ENCODE data around the gene GAS2. TPM values are rescaled to one million over a fixed set of nuclear protein-coding genes. Genes with fewer than 3 reads are reported as not detected.

Gene GAS2
- total and polyA plus RNA-seq, 7 donors: 1.1 to 4.8 (median 1.6) TPM

DNA sequence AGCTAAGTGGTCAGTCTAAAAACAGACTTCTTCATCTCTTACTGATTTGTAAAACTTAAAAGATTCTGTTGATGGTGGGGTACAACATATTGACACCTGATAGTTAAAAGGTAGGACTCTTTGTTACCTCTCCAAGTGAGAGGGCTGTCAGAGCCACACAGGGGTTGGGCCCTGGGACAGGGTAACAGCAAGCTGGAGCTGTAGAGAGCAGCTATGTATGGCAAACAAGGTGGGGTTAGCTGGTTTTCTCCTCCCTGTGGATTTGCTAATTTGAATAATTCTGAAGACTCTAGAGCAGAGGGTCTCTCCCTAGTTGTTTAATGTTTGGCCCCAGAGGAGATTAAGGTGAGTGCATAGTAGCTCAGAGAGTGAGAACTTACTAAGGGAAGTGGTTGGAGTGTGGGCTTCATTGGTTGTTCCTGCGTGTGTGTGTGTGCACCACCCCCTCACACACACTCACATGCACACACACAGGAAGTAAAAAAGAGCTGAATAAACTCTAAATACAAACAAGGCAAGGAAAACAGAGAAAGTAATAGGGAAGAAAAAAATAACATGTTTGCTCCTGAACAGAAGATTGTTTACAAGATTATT, 9.2 kb upstream of the GAS2 start:
- TF ChIP-seq POLR2A (IDR thresholded peaks at IDR 0.05) (no peak), POLR2AphosphoS5 (IDR thresholded peaks at IDR 0.05) (no peak), EP300 (IDR thresholded peaks at IDR 0.05) (no peak)
- TF ChIP-seq, protein P1, sequence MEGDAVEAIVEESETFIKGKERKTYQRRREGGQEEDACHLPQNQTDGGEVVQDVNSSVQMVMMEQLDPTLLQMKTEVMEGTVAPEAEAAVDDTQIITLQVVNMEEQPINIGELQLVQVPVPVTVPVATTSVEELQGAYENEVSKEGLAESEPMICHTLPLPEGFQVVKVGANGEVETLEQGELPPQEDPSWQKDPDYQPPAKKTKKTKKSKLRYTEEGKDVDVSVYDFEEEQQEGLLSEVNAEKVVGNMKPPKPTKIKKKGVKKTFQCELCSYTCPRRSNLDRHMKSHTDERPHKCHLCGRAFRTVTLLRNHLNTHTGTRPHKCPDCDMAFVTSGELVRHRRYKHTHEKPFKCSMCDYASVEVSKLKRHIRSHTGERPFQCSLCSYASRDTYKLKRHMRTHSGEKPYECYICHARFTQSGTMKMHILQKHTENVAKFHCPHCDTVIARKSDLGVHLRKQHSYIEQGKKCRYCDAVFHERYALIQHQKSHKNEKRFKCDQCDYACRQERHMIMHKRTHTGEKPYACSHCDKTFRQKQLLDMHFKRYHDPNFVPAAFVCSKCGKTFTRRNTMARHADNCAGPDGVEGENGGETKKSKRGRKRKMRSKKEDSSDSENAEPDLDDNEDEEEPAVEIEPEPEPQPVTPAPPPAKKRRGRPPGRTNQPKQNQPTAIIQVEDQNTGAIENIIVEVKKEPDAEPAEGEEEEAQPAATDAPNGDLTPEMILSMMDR (IDR thresholded peaks at IDR 0.05): no peak
- DNase-seq: no peak
- 26 to 70% methylated on average over 1 of the region's 1 CpG for whole genome bisulfite sequencing, 2 donors
- Histone ChIP-seq H3K27ac (no peak overlapping the region), H3K4me1 (no peaks in the 10 kb centered on the region), H3K36me3 (no peaks in the 10 kb centered on the region), H3K4me3 (no peak overlapping the region), H3K27me3 (no peaks in the 10 kb centered on the region), H3K9me3 (no peaks in the 10 kb centered on the region)
- intact Hi-C loops (cut with DNase I): no loop called here

DNA sequence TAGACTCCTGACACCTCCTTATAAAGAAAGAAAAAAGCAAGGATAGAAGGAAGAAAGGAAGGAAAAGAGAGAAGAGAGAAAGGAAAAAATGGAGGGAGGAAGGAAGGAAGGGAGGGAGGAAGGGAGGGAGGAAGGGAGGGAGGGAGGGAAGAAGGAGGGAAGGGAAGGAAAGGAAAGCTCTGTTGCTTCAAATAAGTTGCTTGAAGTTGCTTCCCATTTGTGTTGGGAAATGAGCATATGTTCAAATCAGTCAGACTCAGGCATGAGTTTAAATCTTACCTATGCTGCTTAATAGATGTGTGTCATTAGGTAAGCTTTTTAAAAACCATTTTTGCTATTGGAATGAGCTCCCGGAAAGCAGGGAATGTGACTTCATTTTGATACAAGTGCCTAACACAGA, 6.6 kb upstream of the GAS2 start:
- intact Hi-C loops (cut with DNase I): no loop called here
- TF ChIP-seq POLR2A (IDR thresholded peaks at IDR 0.05): no peak
- no peak for TF ChIP-seq EP300 (IDR thresholded peaks at IDR 0.05)
- no peak for TF ChIP-seq POLR2AphosphoS5 (IDR thresholded peaks at IDR 0.05)
- TF ChIP-seq, protein P1 (IDR thresholded peaks at IDR 0.05): no peak
- WGBS, 2 donors: 92% methylated on average over 1 of the region's 1 CpG
- Histone ChIP-seq H3K27ac (no peak overlapping the region), H3K4me3 (no peak overlapping the region), H3K9me3 (no peaks in the 10 kb centered on the region), H3K27me3 (peaks cover 0 to under 1% (median 0%) of the 10 kb centered on the region in 3 donors), H3K4me1 (no peaks in the 10 kb centered on the region), H3K36me3 (no peaks in the 10 kb centered on the region)
- DNase-seq: no peak

DNA sequence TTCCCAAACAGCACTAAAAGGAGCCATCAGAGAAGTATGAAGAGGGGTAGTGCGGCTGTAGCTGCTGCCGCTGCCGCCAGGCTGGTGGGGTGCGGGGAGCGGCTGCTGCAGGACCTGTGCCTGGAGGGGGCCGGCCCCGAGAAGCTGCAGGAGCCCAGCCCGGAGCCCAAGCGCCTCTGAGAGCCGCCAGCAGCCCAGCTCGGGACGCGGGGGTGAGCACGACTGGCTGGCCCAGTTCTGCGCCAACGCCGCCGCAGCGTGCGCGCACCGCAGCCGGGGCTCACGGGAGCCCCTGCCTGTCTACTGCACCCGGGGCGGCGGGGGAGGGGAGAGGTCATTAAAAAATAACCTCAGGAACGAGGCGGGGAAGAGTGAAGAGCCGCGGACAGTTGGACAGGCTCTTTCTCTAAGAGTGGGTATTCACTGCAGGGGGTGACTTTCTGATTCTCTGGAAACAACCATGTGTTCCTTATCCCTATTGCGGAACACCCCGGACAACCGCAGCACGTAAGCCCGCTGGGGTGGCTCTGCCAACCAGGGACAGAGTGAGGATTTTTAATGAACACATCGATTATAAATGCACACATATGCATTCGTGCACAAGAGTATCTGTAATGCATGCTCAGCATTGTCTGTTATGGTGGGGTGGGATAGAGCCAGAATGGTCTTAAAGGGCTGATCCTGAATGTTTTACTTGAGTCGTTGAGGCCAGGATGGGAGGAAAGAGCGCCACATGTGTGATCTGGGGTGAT, 453 bp downstream of the GAS2 start:
- no peak for TF ChIP-seq POLR2AphosphoS5 (IDR thresholded peaks at IDR 0.05)
- TF ChIP-seq, protein P1 (IDR thresholded peaks at IDR 0.05): no peak
- no peak for TF ChIP-seq EP300 (IDR thresholded peaks at IDR 0.05)
- no peak for TF ChIP-seq POLR2A (IDR thresholded peaks at IDR 0.05)
- DNase-seq: no peak
- Histone ChIP-seq H3K27me3 (peaks cover 0 to 45% (median 5%) of the 10 kb centered on the region in 3 donors), H3K9me3 (no peaks in the 10 kb centered on the region), H3K4me1 (peaks cover 0 to 14% (median 11%) of the 10 kb centered on the region in 4 donors), H3K4me3 (peak overlapping the region; percentile 8 to 46 (median 38)), H3K36me3 (no peaks in the 10 kb centered on the region), H3K27ac (no peak overlapping the region)
- intact Hi-C loops (cut with DNase I): no loop called here
- 3 to 6% methylated on average over 40 of the region's 40 CpGs for WGBS, 2 donors

DNA sequence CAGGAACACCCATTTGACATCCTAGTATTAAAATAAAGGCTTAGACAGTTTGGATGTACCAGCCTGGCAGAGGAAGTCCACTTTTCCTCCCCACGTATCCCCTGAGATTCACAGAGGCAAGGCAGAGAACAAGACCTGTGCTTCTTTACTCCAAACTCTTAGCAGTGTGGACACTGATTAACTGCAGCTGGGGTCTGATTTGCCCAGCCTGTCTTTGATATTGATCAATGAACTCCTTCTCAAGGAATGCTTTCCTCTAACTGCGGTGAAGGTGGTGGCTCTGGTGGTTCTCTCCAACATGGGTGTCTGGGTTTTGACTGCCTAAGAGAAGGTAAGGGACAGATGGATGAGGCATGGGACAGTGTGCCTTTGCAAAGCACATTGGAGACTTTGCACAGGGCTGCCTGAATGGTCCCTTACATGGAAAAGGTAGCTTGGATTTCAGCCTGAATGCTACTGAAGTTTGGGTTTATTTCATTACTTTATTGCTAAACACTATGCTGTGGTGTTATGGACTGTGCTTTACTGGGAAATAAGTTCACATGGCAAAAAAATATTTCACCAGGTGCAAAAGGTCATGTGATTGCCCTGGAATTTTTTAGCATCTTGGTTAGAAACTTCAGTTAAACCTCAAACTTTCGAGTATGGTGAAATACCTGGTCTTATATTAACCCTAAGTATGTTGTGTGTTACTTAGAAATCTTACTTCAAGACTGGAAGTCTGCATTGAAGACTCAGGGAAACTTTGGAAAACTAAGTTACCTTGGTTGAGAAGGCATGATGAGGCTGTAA, 1.8 kb downstream of the GAS2 start:
- intact Hi-C loops (cut with DNase I): no loop called here
- H3K27me3 ChIP-seq: peaks cover 0 to 45% (median 5%) of the 10 kb centered on the region in 3 donors

More for the DNA sequence above, 1.8 kb downstream of the GAS2 start:
- Histone ChIP-seq H3K36me3 (no peaks in the 10 kb centered on the region), H3K27ac (no peak overlapping the region), H3K4me3 (no peak overlapping the region), H3K4me1 (peaks cover 0 to 14% (median 11%) of the 10 kb centered on the region in 4 donors), H3K9me3 (no peaks in the 10 kb centered on the region)
- TF ChIP-seq, protein P1 (IDR thresholded peaks at IDR 0.05): no peak
- TF ChIP-seq EP300 (IDR thresholded peaks at IDR 0.05) (no peak), POLR2AphosphoS5 (IDR thresholded peaks at IDR 0.05) (no peak), POLR2A (IDR thresholded peaks at IDR 0.05) (no peak)
- 64 to 68% methylated on average over 3 of the region's 3 CpGs for WGBS, 2 donors
- DNase-seq: no peak
